HepG2 (cell line): ENCODE measurements around the gene SETD2. TPM values are rescaled to one million over a fixed set of nuclear protein-coding genes. Genes with fewer than 3 reads are reported as not detected.

Source experiments
- CREM ChIP-seq, 2 experiments: sonication (generic) in 1 of 2; formaldehyde crosslinking in 1 of 2; IDR thresholded peaks; 2 replicates each; pipeline versions ENCODE4 v1.4.0 to v1.6.1; 2016 to 2020; ENCODE audit warnings: antibody characterized with exemption in 1 of 2, mild to moderate bottlenecking in 1 of 2, missing genetic modification reagents in 1 of 2
- DPF2 ChIP-seq: sonication (generic); formaldehyde crosslinking; IDR thresholded peaks from 2 replicates; pipeline ENCODE4 v1.4.0; 2020; ENCODE audit warnings: mild to moderate bottlenecking, low read depth, missing genetic modification reagents, borderline replicate concordance
- EP300 ChIP-seq, 3 experiments: sonication (generic) in 1 of 3; formaldehyde crosslinking in 1 of 3; IDR thresholded peaks; 2 replicates each; pipeline versions ENCODE4 v1.5.1 to v1.6.1; 2011 to 2020; ENCODE audit warnings: low read depth in 2 of 3, low read length in 2 of 3, borderline replicate concordance in 1 of 3, improper control_type of control experiment in 1 of 3, mild to moderate bottlenecking in 1 of 3, missing genetic modification reagents in 1 of 3, moderate library complexity in 1 of 3
- ERF ChIP-seq: IDR thresholded peaks from 2 replicates; pipeline ENCODE4 v1.6.1; 2018; ENCODE audit warnings: missing biosample characterization, missing genetic modification reagents
- FOXA1 ChIP-seq, 2 experiments: fragments of 450-650 bp in 1 of 2; sonication (generic) in 1 of 2; formaldehyde crosslinking in 1 of 2; IDR thresholded peaks; 2 replicates each; pipeline versions ENCODE4 v1.4.0 to v1.6.1; 2016 to 2020; ENCODE audit warnings: missing genetic modification reagents in 1 of 2
- FOXP1 ChIP-seq, 2 experiments: fragments of 450-650 bp in 1 of 2; IDR thresholded peaks; 2 replicates each; pipeline ENCODE4 v1.6.1; 2017 to 2018; ENCODE audit warnings: antibody characterized with exemption in 1 of 2
- GATAD2A ChIP-seq: IDR thresholded peaks from 2 replicates; pipeline ENCODE4 v1.6.1; 2016
- HDAC1 ChIP-seq: sonication (generic); formaldehyde crosslinking; IDR thresholded peaks from 2 replicates; pipeline ENCODE4 v1.5.1; 2020; ENCODE audit warnings: mild to moderate bottlenecking, missing genetic modification reagents
- HOXA3 ChIP-seq: sonication (generic); formaldehyde crosslinking; IDR thresholded peaks from 2 replicates; pipeline ENCODE4 v1.5.0; 2020; ENCODE audit warnings: missing genetic modification reagents
- KDM6A ChIP-seq: IDR thresholded peaks from 2 replicates; pipeline ENCODE4 v1.6.1; 2016; ENCODE audit warnings: low read depth
- NR2F2 ChIP-seq: IDR thresholded peaks from 2 replicates; pipeline ENCODE4 v1.6.1; 2012; ENCODE audit warnings: low read depth, inconsistent platforms, borderline replicate concordance
- ONECUT2 ChIP-seq: sonication (generic); formaldehyde crosslinking; IDR thresholded peaks from 2 replicates; pipeline ENCODE4 v1.4.0; 2020; ENCODE audit warnings: missing genetic modification reagents
- POGZ ChIP-seq: sonication (generic); formaldehyde crosslinking; IDR thresholded peaks from 2 replicates; pipeline ENCODE4 v1.4.0; 2020; ENCODE audit warnings: mild to moderate bottlenecking, missing genetic modification reagents
- POLR2AphosphoS2 ChIP-seq: IDR thresholded peaks from 2 replicates; pipeline ENCODE4 v1.6.1; 2011; ENCODE audit warnings: low read depth, low read length, improper control_type of control experiment
- RARA ChIP-seq: IDR thresholded peaks from 2 replicates; pipeline ENCODE4 v1.6.1; 2016; ENCODE audit warnings: missing genetic modification reagents, missing compliant biosample characterization
- SOX5 ChIP-seq: IDR thresholded peaks from 2 replicates; pipeline ENCODE4 v1.6.1; 2016; ENCODE audit warnings: borderline replicate concordance
- SOX6 ChIP-seq, 2 experiments: fragments of 450-650 bp in 1 of 2; sonication (generic) in 1 of 2; formaldehyde crosslinking in 1 of 2; IDR thresholded peaks; 2 replicates each; pipeline versions ENCODE4 v1.4.0 to v1.6.1; 2017 to 2020; ENCODE audit warnings: antibody characterized with exemption in 1 of 2, mild to moderate bottlenecking in 1 of 2, missing genetic modification reagents in 1 of 2
- SUZ12 ChIP-seq: fragments of 150-350 bp; IDR thresholded peaks from 2 replicates; pipeline ENCODE4 v1.6.1; 2014; ENCODE audit warnings: low read depth, low read length
- ZMYM3 ChIP-seq: sonication (generic); formaldehyde crosslinking; IDR thresholded peaks from 2 replicates; pipeline ENCODE4 v1.5.1; 2020; ENCODE audit warnings: mild to moderate bottlenecking, missing genetic modification reagents
- ZNF205 ChIP-seq: IDR thresholded peaks from 2 replicates; pipeline ENCODE4 v1.6.1; 2018; ENCODE audit warnings: missing biosample characterization, missing genetic modification reagents
- ZNF382 ChIP-seq: sonication (generic); formaldehyde crosslinking; IDR thresholded peaks from 2 replicates; pipeline ENCODE4 v1.5.0; 2020; ENCODE audit warnings: missing genetic modification reagents, mild to moderate bottlenecking, borderline replicate concordance
- ZNF484 ChIP-seq: sonication (generic); formaldehyde crosslinking; IDR thresholded peaks from 2 replicates; pipeline ENCODE4 v1.5.1; 2020; ENCODE audit warnings: mild to moderate bottlenecking, low read depth, missing genetic modification reagents, borderline replicate concordance
- ZNF747 ChIP-seq: sonication (generic); formaldehyde crosslinking; IDR thresholded peaks from 2 replicates; pipeline ENCODE4 v1.8.1; 2023; ENCODE audit warnings: missing genetic modification reagents, mild to moderate bottlenecking, borderline replicate concordance
- polyA plus RNA-seq, 8 experiments: library from polyadenylated mRNA; depleted of rRNA in 3 of 8; stranded (reverse) in 7 of 8; unstranded in 1 of 8; fragments of >200 nt; fragmentation: Illumina TruSeq in 4 of 8; extraction: Trizol in 4 of 8; gene quantifications; 2 replicates each; pipeline versions ENCODE4 v1.2.1 to v1.2.3, GENCODE V29; 2011 to 2016; ENCODE audit warnings: low read depth in 4 of 8, missing spikeins in 1 of 8, mixed read lengths in 1 of 8; ENCODE audit not compliant: insufficient read depth in 1 of 8
- total RNA-seq, 5 experiments: library from RNA; depleted of rRNA; stranded (reverse); fragments of >200 nt; fragmentation: Illumina TruSeq; extraction: Trizol; gene quantifications; 2 replicates each; pipeline ENCODE4 v1.2.3, GENCODE V29; 2016; ENCODE audit warnings: low read depth in 1 of 5
- TF ChIP-seq, protein P1 (sequence below): IDR thresholded peaks from 2 replicates; pipeline ENCODE4 v1.4.0; 2020; ENCODE audit warnings: mild to moderate bottlenecking, missing genetic modification reagents
- TF ChIP-seq, protein P2 (sequence below): sonication (generic); formaldehyde crosslinking; IDR thresholded peaks from 2 replicates; pipeline ENCODE4 v1.4.0; 2020; ENCODE audit warnings: missing genetic modification reagents

The SETD2 gene
- total and polyA plus RNA-seq, 2 of the 13 experiments (the other 11 are each of a cell fraction or from before 2014, with no cell fraction given): 14.2 to 24.2 TPM

DNA sequence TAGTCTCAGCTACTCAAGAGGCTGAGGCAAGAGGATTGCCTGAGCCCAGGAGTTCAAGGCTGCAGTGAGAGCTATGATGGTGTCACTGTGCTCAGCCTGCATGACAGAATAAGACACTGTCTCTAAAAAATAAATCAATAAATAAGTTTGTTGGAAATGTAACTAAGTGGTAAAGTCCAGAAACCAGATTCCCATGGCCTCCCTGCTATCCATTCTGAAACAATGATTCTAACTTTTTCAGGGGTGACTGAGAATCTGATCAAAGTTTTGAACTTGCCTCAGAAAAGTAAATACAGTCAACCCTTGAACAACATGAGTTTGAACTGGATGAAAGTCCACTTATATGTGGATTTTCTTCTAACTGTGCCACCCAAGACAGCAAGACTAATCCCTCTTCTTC, 98.2 kb downstream of the SETD2 start (continued):
- TF ChIP-seq EP300 (IDR thresholded peaks at IDR 0.05; ENCODE audit: low read depth in 2 of 2, low read length in 2 of 2) (peak in 1 of 2 experiments; percentile 72; a peak in 2 of 4 replicates), EP300 (CRISPR knock-in tag; IDR thresholded peaks at IDR 0.05; ENCODE audit: borderline replicate concordance) (no peak), HOXA3 (peak; percentile 36; the same call in 1 of the 2 replicates), FOXP1 (IDR thresholded peaks at IDR 0.05) (no peak), FOXP1 (CRISPR knock-in tag; IDR thresholded peaks at IDR 0.05) (peak; percentile 55; the same call in 1 of the 2 replicates), SOX5 (peak; percentile 49; the same call in 1 of the 2 replicates), ZNF484 (no peak), SUZ12 (no peak), SOX6 (IDR thresholded peaks at IDR 0.05) (no peak), SOX6 (CRISPR knock-in tag; IDR thresholded peaks at IDR 0.05) (peak; percentile 83), GATAD2A (peak; percentile 77), ZNF205 (CRISPR knock-in tag) (peak; percentile 12; the same call in 1 of the 2 replicates), ZMYM3 (no peak), ZNF747 (CRISPR knock-in tag) (0 out of 2 replicates have a peak, but pooled peaks have one; percentile 29), FOXA1 (IDR thresholded peaks at IDR 0.05) (0 out of 2 replicates have a peak, but pooled peaks have one; percentile 19), FOXA1 (CRISPR knock-in tag; IDR thresholded peaks at IDR 0.05) (0 out of 2 replicates have a peak, but pooled peaks have one; percentile 27), KDM6A (peak; percentile 29; the same call in 1 of the 2 replicates), ONECUT2 (CRISPR knock-in tag) (peak; percentile 86), ERF (CRISPR knock-in tag) (0 out of 2 replicates have a peak, but pooled peaks have one; percentile 24), CREM (IDR thresholded peaks at IDR 0.05) (peak; percentile 57; the same call in 1 of the 2 replicates), CREM (CRISPR knock-in tag; IDR thresholded peaks at IDR 0.05) (no peak), RARA (peak; percentile 55), HDAC1 (CRISPR knock-in tag) (peak; percentile 53), ZNF382 (CRISPR knock-in tag) (no peak), POLR2AphosphoS2 (no peak), POGZ (CRISPR knock-in tag) (peak; percentile 26; the same call in 1 of the 2 replicates), NR2F2 (0 out of 2 replicates have a peak, but pooled peaks have one; percentile 22), DPF2 (CRISPR knock-in tag) (peak; percentile 56; the same call in 1 of the 2 replicates)
- TF ChIP-seq, protein P1, sequence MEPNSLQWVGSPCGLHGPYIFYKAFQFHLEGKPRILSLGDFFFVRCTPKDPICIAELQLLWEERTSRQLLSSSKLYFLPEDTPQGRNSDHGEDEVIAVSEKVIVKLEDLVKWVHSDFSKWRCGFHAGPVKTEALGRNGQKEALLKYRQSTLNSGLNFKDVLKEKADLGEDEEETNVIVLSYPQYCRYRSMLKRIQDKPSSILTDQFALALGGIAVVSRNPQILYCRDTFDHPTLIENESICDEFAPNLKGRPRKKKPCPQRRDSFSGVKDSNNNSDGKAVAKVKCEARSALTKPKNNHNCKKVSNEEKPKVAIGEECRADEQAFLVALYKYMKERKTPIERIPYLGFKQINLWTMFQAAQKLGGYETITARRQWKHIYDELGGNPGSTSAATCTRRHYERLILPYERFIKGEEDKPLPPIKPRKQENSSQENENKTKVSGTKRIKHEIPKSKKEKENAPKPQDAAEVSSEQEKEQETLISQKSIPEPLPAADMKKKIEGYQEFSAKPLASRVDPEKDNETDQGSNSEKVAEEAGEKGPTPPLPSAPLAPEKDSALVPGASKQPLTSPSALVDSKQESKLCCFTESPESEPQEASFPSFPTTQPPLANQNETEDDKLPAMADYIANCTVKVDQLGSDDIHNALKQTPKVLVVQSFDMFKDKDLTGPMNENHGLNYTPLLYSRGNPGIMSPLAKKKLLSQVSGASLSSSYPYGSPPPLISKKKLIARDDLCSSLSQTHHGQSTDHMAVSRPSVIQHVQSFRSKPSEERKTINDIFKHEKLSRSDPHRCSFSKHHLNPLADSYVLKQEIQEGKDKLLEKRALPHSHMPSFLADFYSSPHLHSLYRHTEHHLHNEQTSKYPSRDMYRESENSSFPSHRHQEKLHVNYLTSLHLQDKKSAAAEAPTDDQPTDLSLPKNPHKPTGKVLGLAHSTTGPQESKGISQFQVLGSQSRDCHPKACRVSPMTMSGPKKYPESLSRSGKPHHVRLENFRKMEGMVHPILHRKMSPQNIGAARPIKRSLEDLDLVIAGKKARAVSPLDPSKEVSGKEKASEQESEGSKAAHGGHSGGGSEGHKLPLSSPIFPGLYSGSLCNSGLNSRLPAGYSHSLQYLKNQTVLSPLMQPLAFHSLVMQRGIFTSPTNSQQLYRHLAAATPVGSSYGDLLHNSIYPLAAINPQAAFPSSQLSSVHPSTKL (CRISPR knock-in tag): peak; percentile 76; the same call in 1 of the 2 replicates
- TF ChIP-seq, protein P2, sequence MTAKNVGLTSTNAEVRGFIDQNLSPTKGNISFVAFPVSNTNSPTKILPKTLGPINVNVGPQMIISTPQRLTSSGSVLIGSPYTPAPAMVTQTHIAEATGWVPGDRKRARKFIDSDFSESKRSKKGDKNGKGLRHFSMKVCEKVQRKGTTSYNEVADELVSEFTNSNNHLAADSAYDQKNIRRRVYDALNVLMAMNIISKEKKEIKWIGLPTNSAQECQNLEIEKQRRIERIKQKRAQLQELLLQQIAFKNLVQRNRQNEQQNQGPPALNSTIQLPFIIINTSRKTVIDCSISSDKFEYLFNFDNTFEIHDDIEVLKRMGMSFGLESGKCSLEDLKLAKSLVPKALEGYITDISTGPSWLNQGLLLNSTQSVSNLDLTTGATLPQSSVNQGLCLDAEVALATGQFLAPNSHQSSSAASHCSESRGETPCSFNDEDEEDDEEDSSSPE (CRISPR knock-in tag): no peak
